Measurements from ENCODE around the gene PDGFA.

Gene PDGFA

GRCh38 chr7:500521-501420 lies 18.9 kb downstream of the PDGFA start:
- no peak for DNase-seq

DNA sequence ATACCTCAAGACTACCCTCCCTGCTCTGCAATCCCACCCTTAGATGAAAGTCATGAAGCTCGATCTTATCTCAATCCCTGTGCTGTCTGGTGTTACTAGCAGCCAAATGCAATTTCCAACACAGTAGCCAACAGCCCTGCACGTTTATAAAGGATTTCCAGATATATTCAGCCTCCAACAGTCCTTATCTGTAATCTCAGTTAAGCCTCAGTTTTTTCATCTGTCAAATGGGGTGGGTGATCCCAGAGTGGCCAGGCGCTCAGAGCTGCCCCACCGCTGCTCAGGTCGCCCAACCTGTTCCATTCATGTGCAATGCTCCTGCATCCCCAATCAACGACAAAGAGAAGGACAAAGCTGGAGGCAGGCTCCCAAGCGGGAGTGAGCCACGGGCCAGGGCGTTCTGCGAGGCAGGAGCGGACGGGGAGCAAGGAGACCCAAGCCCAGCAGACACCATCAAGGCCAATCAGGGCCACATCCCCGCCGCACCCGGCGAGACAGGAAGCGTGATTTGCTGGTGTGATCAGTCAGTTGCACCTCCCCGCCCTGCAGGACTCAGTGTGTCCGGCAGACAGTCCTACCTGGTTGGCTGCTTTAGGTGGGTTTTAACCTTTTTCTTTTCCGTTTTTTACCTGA lies 19.7 kb downstream of the PDGFA start:
- DNase-seq = no peak

DNA sequence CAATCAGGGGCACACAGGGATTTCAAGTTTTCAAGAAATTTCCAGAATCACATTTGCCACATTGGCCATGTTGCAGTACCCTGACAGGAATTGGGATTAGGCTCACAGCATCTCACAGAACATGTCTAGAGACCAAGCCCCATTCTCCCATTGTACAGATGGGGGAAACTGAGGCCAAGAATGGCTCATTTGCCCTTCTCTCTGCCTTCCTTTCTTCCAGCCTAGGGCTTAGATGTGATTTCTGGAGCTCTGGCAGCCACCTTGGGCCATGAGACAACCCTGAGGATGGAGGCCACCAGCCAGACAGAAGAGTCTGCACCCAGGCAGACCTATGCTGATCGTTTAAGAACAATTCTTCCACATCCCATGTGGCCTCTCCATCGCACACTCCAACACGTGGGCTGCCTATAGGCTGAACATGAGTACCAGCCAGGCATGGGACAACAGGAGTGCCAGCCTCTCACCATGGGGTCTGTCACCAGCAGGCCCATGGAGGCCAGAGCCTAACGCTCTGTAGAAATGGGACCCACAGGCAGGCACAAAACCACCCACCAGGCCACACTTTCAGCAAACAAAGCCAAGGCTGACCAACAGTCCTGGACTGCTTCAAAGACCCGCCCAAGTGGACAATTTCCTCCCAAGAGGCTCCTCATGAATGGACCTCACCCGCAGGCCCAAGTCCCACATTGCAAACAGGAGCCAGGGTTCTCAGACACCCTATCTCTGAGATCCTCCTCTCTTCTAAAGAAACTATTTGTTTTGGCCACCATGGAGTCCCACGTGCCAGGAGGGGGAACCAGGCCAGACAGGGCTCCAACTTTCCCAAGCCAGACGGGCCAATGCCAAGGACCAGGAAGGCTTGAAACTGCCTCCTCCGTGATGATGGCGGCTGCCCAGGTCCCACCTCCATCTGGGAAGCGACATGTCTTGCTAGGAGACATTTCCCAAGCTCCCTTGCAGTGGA lies 20.7 kb downstream of the PDGFA start:
- no peak for DNase-seq

DNA sequence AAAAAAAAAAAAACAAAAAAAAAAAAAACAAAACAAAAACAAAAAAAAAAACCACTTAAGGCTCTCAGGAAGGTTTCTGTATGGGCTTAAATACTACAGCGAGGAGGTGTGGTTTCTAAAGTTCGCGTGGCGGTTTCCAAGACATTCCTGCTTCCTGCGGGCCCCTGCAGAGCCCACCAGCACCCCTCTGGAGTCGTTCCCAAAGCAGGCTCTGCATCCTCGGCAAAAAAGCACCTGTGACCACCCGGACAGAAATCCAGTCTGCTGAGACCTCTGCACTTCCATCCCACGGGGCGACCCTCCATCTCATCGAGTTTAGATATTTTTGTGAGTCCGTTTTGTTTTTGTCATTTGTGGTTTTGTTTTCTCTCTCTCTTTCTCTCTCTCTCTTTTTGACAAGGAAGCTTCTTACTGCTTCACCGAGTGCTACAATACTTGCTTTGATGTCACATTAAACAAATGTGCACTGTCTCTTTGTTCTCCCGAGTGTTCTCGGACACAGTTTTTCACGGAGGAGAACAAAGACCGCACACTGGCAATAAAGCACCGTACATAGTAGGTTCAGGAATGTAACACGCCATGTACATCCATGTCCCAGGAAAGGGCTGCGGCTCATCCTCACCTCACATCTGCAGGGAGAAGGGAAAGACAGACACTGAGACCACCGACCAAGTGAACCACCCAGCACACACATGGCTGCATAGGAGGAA lies 21.5 kb downstream of the PDGFA start:
- no peak for DNase-seq

GRCh38 chr7:497346-497745 lies 22.3 kb downstream of the PDGFA start:
- no peak for DNase-seq

GRCh38 chr7:496528-497295 lies 22.9 kb downstream of the PDGFA start:
- no peak for DNase-seq

DNA sequence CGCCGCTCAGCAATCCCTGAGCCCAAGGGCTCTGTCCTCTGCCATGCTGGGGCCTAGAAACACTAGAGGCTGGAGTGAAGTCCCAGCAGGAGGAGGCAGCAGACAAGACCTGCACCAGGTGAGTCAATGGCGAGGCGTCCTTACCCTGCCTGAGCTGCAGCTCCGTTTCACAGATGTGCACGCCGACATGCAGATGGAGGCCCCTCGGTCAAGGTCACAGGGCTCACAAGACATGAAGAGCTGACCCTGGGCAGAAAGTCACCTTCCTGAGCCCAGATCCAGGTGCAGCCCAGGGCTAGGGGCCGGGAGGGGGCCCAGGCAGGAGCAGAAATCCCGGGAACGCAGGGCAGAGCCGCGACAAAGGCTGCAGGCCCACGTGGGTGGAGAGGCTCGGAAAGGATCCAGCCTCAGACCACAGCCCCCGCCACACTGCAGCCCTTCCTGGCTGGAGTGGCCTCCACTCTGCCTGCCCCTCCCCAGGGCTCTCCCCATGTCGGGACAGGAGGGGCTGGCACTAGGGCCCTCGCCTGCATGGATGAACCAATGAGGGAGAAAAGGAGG lies 23.8 kb downstream of the PDGFA start:
- DNase-seq = no peak

- DNase-seq = no peak
These were observed 24.3 kb downstream of the PDGFA start for GRCh38 chr7:495326-495725.

DNA sequence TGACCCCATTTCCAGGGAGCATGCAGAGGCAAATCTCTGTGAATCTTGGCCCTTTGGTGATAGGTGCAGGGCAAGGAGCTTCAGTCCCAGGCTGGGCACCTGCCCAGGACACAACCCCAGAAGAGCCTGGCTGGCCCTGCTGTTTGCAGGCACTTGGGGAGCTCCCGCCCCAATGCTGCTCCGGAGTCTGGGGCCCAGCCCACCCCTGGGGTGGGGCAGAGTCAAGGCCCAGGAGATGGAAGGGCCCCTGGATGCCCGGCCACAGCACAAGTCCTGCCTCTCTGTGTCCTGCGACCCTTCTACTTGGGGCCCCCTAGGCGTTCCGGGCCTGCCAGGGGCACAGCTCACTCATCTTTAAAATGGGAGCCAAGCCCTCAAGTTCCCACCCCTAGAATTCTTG lies 24.7 kb downstream of the PDGFA start:
- no peak for DNase-seq

DNA sequence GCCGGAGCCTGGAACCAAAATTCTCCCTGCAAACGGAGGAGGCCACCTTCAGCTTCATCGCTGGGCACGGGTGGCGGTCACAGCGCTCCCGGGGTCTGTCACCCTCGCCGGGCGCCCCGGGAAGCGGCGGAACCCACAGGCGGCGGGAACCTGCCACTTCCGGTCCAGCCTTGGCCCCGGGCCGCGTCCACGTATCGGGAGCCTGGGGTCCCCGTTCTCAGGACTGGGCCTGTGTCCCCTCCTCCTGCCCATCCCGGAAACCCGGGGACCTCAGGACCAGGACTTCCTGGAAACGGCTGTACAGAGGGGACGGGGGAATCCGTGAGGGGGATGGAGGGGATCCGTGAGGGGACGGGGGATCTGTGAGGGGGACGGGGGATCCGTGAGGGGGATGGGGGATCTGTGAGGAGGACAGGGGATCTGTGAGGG lies 25.4 kb downstream of the PDGFA start:
- DNase-seq = no peak

GRCh38 chr7:493661-494251 lies 25.9 kb downstream of the PDGFA start:
- no peak for DNase-seq

- no peak for DNase-seq
These were observed 27.0 kb downstream of the PDGFA start for GRCh38 chr7:492714-493065.

- no peak for DNase-seq
These were observed 27.5 kb downstream of the PDGFA start for GRCh38 chr7:491958-492713.

- DNase-seq = no peak
These were observed 28.2 kb downstream of the PDGFA start for GRCh38 chr7:491292-491957.

GRCh38 chr7:490461-491291 lies 29.0 kb downstream of the PDGFA start:
- no peak for DNase-seq

DNA sequence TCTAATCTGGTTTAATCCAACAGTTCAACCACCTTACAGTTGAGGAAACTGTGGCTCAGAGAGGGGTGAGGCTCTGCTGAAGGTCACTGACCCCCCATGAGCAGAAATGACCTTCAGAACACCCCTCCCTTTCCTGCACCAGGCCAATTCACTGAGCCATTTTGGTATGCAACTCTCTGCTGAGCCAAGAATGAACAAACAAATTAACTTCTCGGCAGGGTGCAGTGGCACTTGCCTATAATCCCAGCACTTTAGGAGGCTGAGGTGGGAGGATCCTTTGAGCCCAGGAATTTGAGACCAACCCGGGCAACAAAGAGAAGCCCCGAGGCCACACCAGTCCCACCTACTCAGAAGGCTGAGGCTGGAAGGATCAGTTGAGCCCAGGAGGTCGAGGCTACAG lies 29.8 kb downstream of the PDGFA start:
- no peak for DNase-seq

DNA sequence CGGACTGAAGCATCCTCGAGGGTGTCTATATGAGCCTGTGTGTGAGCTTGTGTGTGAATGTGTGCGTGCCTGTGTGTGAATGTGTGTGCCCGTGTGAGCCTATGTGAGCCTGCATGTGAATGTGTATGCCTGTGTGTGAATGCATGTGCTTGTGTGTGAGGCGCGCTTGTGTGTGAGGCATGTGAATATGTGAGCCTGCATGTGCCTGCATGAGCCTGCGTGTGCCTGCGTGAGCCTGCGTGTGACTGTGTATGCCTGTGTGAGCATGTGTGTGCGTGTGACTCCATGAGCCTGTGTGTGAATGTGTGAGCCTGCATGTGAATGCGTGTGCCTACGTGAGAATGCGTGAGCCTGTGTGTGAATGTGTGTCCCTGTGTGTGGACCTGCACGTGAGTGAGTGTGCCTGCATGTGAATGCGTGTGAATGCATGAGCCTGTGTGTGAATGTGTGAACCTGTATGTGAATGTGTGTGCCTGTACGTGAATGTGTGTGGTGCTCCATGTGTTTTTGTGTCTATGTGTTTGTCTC lies 33.4 kb downstream of the PDGFA start:
- DNase-seq = no peak

All from activated naive CD4-positive, alpha-beta T cell treated with anti-CD3 and anti-CD28 coated beads, Interleukin-2, amount 50 U/mL, for 16 hours (primary cell).